ENCODE data around the gene SLC35A2. TPM values are rescaled to one million over a fixed set of nuclear protein-coding genes. Genes with fewer than 3 reads are reported as not detected.
"Not testable (repeated sequence)": the region's sequence is repeated elsewhere in the genome, so short reads cannot be mapped to it uniquely, and the experiment has no call there.

Gene SLC35A2
- total RNA-seq, 2 donors from 2014 or later = 12.5 to 20.1 TPM

DNA sequence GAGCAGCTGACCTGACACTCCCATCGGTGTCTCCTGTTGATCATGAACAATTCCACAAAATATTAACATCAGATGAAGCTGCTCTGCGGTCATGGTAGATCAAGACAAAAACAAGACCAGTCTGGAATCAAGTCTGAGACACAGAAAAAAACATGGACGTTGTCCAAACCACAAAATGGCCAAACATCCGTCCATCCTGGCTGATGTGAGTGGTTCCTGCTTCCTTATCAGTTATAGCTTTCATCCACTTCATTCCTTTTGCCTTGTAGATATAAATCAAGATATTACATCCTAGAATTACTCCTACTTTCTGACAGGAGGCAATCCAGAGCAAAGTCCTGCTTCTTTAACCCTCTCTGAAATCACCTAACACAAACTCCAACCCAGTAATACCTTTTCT is 47.2 kb downstream of the SLC35A2 start:
- Histone ChIP-seq H3K4me3 (no peak overlapping the region), H3K9me3 (no peaks in the 10 kb centered on the region), H3K27me3 (no peaks in the 10 kb centered on the region), H3K36me3 (replicated peaks in 1 of 2; ENCODE audit: insufficient read depth in 1 of 2, low read depth in 2 of 2) (no peaks in the 10 kb centered on the region), H3K27ac (no peak overlapping the region), H3K4me1 (no peaks in the 10 kb centered on the region)
- WGBS, 2 donors = 20 to 33% methylated on average over 4 of the region's 4 CpGs
- ATAC-seq (no peak), DNase-seq (no peak)
- intact Hi-C loops (cut with DNase I) = no loop called here
- TF ChIP-seq, protein P1, sequence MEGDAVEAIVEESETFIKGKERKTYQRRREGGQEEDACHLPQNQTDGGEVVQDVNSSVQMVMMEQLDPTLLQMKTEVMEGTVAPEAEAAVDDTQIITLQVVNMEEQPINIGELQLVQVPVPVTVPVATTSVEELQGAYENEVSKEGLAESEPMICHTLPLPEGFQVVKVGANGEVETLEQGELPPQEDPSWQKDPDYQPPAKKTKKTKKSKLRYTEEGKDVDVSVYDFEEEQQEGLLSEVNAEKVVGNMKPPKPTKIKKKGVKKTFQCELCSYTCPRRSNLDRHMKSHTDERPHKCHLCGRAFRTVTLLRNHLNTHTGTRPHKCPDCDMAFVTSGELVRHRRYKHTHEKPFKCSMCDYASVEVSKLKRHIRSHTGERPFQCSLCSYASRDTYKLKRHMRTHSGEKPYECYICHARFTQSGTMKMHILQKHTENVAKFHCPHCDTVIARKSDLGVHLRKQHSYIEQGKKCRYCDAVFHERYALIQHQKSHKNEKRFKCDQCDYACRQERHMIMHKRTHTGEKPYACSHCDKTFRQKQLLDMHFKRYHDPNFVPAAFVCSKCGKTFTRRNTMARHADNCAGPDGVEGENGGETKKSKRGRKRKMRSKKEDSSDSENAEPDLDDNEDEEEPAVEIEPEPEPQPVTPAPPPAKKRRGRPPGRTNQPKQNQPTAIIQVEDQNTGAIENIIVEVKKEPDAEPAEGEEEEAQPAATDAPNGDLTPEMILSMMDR (IDR thresholded peaks at IDR 0.05) = no peak
- TF ChIP-seq POLR2A (IDR thresholded peaks at IDR 0.05) = no peak

DNA sequence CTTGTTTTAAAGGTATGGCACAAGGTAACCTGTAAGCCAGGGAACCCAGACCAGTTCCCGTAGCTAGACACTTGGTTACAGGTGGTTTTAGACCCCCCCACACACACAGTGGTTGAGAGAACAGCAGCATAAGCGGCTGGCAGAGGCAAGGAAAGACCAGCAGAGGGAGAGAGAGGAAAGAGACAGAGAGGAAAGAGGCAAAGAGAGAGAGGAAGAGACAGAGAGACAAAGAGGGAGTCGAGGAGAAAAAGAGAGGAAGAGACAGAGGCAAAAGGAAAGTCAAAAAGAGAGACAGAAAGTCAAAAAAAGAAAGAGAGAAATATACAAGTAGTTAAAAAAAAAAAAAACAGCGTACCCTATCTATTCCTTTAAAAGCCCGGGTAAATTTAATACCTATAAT is 56.5 kb downstream of the SLC35A2 start:
- no peaks in the 10 kb centered on the region for H3K27me3 ChIP-seq
- H3K4me3 ChIP-seq = no peak overlapping the region
- 37 to 59% methylated on average over 4 to 5 of the region's 5 CpGs for WGBS, 2 donors
- intact Hi-C loops (cut with DNase I) = no loop called here
- DNase-seq (no peak), ATAC-seq (no peak)
- no peaks in the 10 kb centered on the region for H3K36me3 ChIP-seq (replicated peaks in 1 of 2; ENCODE audit: insufficient read depth in 1 of 2, low read depth in 2 of 2)
- H3K27ac ChIP-seq = no peak overlapping the region
- no peaks in the 10 kb centered on the region for H3K9me3 ChIP-seq
- no peak for TF ChIP-seq POLR2A (IDR thresholded peaks at IDR 0.05)
- TF ChIP-seq, protein P1 (IDR thresholded peaks at IDR 0.05) = peak in 1 of 7 experiments; percentile 10
- no peaks in the 10 kb centered on the region for H3K4me1 ChIP-seq

DNA sequence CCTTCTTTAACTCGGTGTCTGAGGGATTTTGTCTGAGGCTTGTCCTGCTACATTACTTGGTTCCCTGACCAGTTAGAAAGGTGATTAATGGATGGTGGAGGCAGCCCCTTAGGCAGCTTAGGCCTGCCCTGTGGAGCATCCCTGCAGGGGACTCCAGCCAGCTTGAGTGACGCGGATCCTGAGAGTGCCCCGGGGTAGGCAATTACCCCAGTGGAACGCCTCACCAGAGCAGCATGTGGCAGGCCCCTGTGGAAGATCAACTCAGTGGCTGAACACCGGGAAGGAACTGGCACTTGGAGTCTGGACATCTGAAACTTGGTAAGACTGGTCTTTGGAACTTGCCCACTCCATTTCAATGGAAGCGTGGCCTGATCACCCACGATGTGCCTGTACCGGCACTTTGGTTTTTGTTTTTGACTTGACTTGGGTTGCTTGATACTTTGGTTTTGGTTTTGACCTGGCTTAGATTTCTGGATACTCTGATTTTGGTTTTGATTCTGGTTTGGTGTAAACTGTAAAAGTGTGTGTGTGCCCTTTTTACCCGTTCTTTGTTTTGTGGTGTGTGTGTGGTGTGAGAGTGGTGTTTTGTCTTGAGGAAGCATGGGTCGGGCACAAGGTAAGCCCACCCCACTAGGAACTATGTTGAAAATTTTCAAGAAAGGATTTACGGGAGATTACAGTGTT is 57.2 kb downstream of the SLC35A2 start:
- 71 to 74% methylated on average over 3 to 4 of the region's 12 CpGs for WGBS, 2 donors
- intact Hi-C loops (cut with DNase I); ATAC-seq; H3K27me3 ChIP-seq; H3K27ac ChIP-seq; H3K4me1 ChIP-seq; H3K36me3 ChIP-seq (replicated peaks in 1 of 2; ENCODE audit: insufficient read depth in 1 of 2, low read depth in 2 of 2); H3K9me3 ChIP-seq; H3K4me3 ChIP-seq; DNase-seq: not testable (repeated sequence)

DNA sequence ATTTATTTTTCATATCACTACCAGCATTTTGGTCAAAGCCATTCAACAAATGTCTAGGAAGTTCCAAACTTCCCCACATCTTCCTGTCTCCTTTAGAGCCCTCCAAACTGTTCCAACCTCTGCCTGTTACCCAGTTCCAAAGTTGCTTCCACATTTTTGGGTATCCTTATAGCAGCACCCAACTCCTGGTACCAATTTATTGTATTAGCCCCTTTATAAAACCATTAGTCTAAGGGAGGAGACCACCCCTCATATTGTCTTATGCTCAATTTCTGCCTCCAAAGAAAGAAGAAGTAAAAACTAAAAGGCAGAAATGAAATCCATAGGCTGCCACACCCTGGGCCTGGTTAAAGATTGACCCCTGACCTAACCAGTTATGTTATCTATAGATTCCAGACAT is 58.0 kb downstream of the SLC35A2 start:
- H3K9me3 ChIP-seq; H3K36me3 ChIP-seq (replicated peaks in 1 of 2; ENCODE audit: insufficient read depth in 1 of 2, low read depth in 2 of 2); H3K4me3 ChIP-seq; H3K27me3 ChIP-seq; H3K4me1 ChIP-seq; intact Hi-C loops (cut with DNase I); H3K27ac ChIP-seq; DNase-seq; ATAC-seq: not testable (repeated sequence)

Small RNA genes lying within 50 kb of the gene (small RNA-seq; reads per million reads assigned to genes)
- not detected for gene RNU6-722P

Other genes starting within 250 kb of the SLC35A2 start
- gene WAS, start 227.8 kb downstream of the SLC35A2 start, total RNA-seq = 1 to 10 TPM in 1 of 2 donors, not detected in 1; 1.0 TPM
- 1 to 10 TPM; 2.1 to 2.6 TPM for gene SUV39H1, start 214.9 kb downstream of the SLC35A2 start, total RNA-seq
- not detected for gene GLOD5, start 149.9 kb downstream of the SLC35A2 start, total RNA-seq
- gene GATA1, start 125.1 kb downstream of the SLC35A2 start, total RNA-seq = not detected
- 10 to 100 TPM; 34.5 to 75.5 TPM for gene HDAC6, start 109.6 kb downstream of the SLC35A2 start, total RNA-seq
- gene ERAS, start 85.1 kb downstream of the SLC35A2 start, total RNA-seq = not detected
- 100 to 1,000 TPM; 110 to 196 TPM for gene PCSK1N, start 76.0 kb downstream of the SLC35A2 start, total RNA-seq
- gene TIMM17B, start 13.9 kb downstream of the SLC35A2 start, total RNA-seq = 10 to 100 TPM; 24.4 to 35.3 TPM
- 10 to 100 TPM; 43.6 to 48.1 TPM for gene PQBP1, start 13.7 kb downstream of the SLC35A2 start, total RNA-seq
- 1 to 10 TPM; 2.3 to 7.9 TPM for gene PIM2, start 7.4 kb upstream of the SLC35A2 start, total RNA-seq
- 10 to 100 TPM; 23.6 to 40.2 TPM for gene OTUD5, start 46.0 kb upstream of the SLC35A2 start, total RNA-seq
- gene KCND1, start 60.2 kb upstream of the SLC35A2 start, total RNA-seq = 1 to 10 TPM in 1 of 2 donors, under 1 TPM in 1; 0.52 to 1.3 TPM
- 10 to 100 TPM; 22.8 to 42.5 TPM for gene GRIPAP1, start 90.6 kb upstream of the SLC35A2 start, total RNA-seq
- 10 to 100 TPM; 24.9 to 71.9 TPM for gene TFE3, start 131.7 kb upstream of the SLC35A2 start, total RNA-seq
- 10 to 100 TPM in 1 of 2 donors, 1 to 10 TPM in 1; 6.5 to 13.8 TPM for gene CCDC120, start 147.4 kb upstream of the SLC35A2 start, total RNA-seq
- 10 to 100 TPM in 1 of 2 donors, 1 to 10 TPM in 1; 5.4 to 10.9 TPM for gene PRAF2, start 162.4 kb upstream of the SLC35A2 start, total RNA-seq
- gene WDR45, start 168.2 kb upstream of the SLC35A2 start, total RNA-seq = 10 to 100 TPM; 59.4 to 77.1 TPM
- 10 to 100 TPM; 12.9 to 15.3 TPM for gene GPKOW, start 212.1 kb upstream of the SLC35A2 start, total RNA-seq

Measured in body of pancreas (tissue), 4 donors.